Activated naive CD8-positive, alpha-beta T cell (primary cell): ENCODE results near the gene PPARG.

Source experiments
- H3K27ac Mint-ChIP-seq: one replicate; pipeline ENCODE4 v1.8.0; 2021; ENCODE audit warnings: mixed read lengths
- H3K27me3 Mint-ChIP-seq: one replicate; pipeline ENCODE4 v1.8.0; 2021; ENCODE audit warnings: mixed read lengths
- H3K36me3 Mint-ChIP-seq: one replicate; pipeline ENCODE4 v1.8.0; 2021; ENCODE audit warnings: mixed read lengths
- H3K4me1 Mint-ChIP-seq: one replicate; pipeline ENCODE4 v1.8.0; 2021; ENCODE audit warnings: low read depth, mixed read lengths
- H3K4me3 Mint-ChIP-seq: one replicate; pipeline ENCODE4 v1.8.0; 2021; ENCODE audit warnings: mild to moderate bottlenecking, mixed read lengths
- H3K9me3 Mint-ChIP-seq: one replicate; pipeline ENCODE4 v1.8.0; 2021; ENCODE audit warnings: low read depth, mixed read lengths

Gene PPARG

DNA sequence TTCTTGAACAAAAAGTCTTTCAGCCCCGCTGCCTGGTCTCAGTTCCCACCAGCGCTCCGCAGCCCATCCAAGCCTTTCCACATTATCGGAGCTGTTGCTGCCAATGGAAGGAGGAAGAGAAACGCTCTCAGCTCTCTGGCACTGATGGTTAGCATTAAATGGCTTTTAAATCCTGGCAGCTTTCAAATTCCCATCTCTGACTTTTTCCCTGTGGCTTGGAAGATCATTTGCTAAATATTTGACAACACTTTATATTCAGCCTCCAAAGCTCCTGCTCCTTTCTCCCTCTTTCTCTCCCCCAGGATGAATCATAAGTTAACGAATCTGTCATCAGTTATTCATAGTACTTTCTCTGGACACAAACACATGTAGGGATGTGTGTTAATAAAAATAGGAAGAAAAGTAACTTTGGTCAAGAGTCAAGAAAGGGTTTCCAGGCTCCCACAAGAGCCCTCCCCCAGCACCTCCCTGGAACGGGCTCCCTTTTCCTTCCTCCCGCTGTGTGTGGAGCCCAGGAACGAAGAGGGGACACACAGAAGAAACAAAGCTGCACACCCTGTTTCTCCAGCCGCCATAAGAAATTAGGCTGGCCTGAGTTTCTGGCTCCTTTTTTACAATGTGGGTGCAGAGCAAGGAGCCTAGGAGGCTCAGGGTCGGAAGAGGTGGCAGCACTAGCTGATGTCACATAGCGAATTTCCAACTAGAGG, 147.8 kb downstream of the PPARG start:
- Mint-ChIP-seq H3K27ac (no peak overlapping the region), H3K4me3 (no peak overlapping the region)

DNA sequence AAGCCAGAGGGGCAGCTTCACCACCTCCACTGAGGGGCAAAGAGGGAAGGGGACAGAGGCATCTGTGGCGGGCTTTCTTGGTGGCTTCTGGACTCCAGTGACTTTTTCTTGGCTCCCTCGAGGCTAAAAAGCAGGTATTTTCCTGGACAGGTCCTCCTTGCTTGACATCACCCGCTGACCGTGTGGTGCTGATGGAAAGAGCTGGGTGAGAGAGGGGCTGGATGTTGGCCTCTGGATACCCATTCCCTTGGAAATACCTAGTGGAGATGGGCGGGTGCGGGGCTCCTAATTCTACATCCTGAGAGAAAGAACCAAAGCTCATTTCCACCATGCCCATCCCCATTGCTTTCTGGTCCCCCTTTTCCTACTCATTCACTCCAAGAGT, 148.3 kb downstream of the PPARG start:
- H3K4me1 Mint-ChIP-seq = no peaks in the 10 kb centered on the region
- H3K36me3 Mint-ChIP-seq = no peaks in the 10 kb centered on the region
- no peak overlapping the region for H3K4me3 Mint-ChIP-seq
- no peak overlapping the region for H3K27ac Mint-ChIP-seq
- H3K27me3 Mint-ChIP-seq = peaks cover 3% of the 10 kb centered on the region
- no peaks in the 10 kb centered on the region for H3K9me3 Mint-ChIP-seq

More for the DNA sequence above, 147.8 kb downstream of the PPARG start:
- Mint-ChIP-seq H3K36me3 (no peaks in the 10 kb centered on the region), H3K27me3 (peaks cover 3% of the 10 kb centered on the region), H3K9me3 (no peaks in the 10 kb centered on the region), H3K4me1 (no peaks in the 10 kb centered on the region)

DNA sequence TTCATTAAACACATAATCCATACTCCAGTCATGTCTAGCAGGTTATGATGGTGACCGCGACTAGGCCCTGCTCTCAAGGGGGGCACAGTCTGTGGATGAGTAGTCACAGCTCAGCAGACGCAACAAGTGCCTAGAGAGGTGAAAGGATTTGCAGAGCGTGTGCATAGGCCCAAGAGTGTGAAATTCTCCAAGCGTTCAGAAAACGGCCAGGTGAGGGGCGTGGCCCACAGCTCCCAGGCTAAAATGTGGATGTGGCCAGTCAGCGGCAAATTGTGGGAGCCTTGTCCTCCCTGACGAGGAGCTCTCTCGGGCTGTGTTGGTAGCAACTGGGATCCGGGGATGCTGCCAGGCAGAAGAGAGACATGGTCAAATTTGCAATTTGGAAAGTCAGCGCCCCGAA, 149.0 kb downstream of the PPARG start:
- Mint-ChIP-seq H3K36me3 (no peaks in the 10 kb centered on the region), H3K4me1 (no peaks in the 10 kb centered on the region), H3K27ac (no peak overlapping the region), H3K27me3 (peaks cover 3% of the 10 kb centered on the region), H3K9me3 (no peaks in the 10 kb centered on the region), H3K4me3 (no peak overlapping the region)

DNA sequence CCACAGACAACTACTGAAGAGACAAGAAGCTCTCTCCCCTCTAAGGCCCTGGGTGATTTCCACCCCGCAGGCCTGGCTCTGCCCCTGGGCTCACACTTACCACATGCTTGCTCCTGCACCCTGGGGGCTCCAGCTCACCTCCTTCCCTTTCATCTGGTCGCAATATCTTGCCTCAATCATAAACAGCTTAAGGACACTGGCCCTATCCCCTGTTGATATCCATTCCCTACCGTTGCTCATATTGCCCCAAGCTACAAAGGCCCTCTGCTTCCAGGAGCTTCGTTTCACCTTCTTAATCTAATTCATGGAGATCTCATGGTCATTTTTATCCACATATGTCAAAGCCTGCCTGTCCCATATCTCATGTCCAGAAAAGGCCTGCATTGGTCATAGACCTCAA, 149.4 kb downstream of the PPARG start:
- Mint-ChIP-seq H3K36me3 (no peaks in the 10 kb centered on the region), H3K27ac (no peak overlapping the region), H3K9me3 (no peaks in the 10 kb centered on the region), H3K27me3 (peaks cover 3% of the 10 kb centered on the region), H3K4me1 (no peaks in the 10 kb centered on the region), H3K4me3 (no peak overlapping the region)

DNA sequence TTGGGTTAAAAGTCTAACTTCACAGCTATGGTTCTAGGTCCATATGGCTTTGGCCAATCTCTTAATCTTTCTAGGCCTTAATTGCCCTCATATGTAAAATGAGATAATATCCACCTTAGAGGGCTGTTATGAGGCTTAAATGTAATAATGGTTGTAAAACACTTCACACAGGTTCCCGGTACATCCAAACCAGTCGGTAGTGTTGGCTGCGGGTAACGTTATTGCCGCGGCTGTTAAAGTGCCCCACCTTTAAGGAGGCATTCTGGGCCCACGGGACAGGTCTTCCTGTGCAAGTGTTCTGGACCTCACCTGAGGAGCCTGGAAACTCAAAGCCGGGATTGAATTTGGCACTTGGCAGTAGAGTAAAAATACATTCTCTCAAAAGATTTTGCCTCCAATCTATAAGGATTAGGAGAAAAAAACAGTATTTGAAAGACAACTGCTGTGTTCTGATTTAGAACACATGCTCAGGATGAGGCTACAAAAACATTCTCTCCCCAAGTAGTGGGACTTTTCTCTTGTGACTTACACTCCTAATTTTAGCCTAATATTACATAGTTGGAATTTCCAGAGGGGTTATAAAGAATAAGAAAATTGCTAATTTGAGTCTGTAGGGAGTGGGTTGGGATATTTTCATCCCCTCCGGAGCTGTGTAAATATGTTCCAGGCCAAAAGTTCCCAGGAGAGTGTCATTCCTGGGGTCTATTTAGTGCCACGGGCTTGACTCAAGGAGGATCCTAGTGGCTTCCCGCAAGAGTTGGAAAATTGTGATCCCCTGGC, 150.5 kb downstream of the PPARG start:
- Mint-ChIP-seq H3K27ac (no peak overlapping the region), H3K27me3 (peaks cover 6% of the 10 kb centered on the region)

DNA sequence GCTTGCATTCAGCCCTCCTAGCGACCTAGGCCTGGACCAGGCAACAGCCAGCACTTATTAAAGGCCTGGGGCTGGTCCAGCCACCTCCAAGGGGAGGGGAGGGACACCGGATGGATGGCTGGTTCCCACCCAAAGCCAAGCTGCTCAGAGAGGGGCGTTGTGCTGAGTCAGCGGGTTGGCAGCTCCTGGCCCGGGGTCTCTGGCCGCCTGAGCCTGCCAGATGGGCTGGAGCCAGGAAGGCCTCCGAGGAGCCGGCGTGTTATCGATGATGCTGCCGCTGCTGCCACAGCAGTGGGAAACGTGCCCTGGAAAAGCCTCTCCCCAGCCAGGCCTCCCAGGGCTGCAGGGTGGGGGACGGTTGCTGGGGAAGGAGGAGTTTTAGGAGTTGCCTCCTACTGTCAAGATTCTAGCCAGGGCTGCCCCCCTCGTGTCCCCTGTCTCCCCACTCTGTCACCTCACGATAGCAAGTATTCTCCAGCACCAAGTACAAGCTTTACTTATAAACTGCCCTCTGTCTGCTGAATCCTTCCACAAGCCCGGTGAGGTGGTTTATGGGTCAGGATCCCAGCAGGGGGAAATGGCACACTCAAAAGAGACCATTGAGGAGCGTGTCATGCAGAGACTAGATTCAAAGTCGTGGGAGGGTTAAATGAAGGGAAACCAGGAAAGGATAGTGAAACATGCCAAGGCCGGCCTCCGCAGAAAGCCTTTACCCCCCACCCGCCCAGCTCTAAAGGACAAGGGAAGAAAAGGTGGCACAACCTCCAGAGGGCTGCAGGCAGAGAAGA, 152.3 kb downstream of the PPARG start:
- peaks cover 6% of the 10 kb centered on the region for H3K27me3 Mint-ChIP-seq
- no peaks in the 10 kb centered on the region for H3K9me3 Mint-ChIP-seq
- no peak overlapping the region for H3K4me3 Mint-ChIP-seq
- no peaks in the 10 kb centered on the region for H3K36me3 Mint-ChIP-seq
- H3K27ac Mint-ChIP-seq = no peak overlapping the region
- H3K4me1 Mint-ChIP-seq = no peaks in the 10 kb centered on the region

More for the DNA sequence above, 150.5 kb downstream of the PPARG start:
- Mint-ChIP-seq H3K4me1 (no peaks in the 10 kb centered on the region), H3K4me3 (no peak overlapping the region), H3K36me3 (no peaks in the 10 kb centered on the region), H3K9me3 (no peaks in the 10 kb centered on the region)

DNA sequence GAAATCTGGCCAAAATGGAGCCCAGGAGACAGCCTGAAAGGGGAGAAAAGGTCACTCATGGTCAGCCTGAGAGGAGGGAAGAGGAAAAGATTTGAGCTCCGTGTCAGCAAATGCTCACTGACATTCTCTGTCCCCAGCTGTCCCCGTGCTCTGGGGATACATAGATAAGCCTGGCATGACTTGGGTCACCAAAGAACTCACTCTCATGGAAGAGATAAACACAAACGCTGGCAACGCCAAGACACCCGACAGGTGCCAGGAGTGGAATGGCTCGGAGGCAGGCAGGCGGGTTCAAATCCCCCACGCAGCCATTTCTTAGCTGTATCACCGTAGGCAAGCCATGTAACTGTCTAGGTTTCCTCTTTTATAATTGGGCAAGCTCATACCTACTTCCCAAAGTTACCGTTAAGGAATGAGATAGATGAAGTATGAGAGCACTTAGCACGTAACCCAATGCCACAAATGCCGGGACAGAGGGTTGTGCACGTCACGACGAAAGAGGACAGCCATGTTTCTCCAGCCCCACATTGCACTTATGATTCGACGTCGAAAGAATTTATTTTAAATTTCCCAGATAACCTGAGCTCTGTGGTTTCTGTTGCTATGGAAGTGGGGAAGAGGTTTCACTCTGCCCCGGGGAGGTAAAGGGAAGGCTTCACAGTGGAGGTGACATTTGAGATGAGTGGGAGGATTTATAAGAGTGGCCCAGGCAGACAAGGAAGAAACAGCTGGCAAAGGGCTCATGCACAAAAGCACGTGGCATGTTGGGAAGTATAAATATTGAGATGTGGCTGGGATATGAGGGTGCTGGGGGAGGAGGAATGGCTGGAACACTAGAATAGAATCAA, 154.0 kb downstream of the PPARG start:
- H3K9me3 Mint-ChIP-seq = no peaks in the 10 kb centered on the region
- H3K27me3 Mint-ChIP-seq = peaks cover 6% of the 10 kb centered on the region
- no peaks in the 10 kb centered on the region for H3K4me1 Mint-ChIP-seq
- no peaks in the 10 kb centered on the region for H3K36me3 Mint-ChIP-seq
- H3K27ac Mint-ChIP-seq = no peak overlapping the region
- H3K4me3 Mint-ChIP-seq = no peak overlapping the region

DNA sequence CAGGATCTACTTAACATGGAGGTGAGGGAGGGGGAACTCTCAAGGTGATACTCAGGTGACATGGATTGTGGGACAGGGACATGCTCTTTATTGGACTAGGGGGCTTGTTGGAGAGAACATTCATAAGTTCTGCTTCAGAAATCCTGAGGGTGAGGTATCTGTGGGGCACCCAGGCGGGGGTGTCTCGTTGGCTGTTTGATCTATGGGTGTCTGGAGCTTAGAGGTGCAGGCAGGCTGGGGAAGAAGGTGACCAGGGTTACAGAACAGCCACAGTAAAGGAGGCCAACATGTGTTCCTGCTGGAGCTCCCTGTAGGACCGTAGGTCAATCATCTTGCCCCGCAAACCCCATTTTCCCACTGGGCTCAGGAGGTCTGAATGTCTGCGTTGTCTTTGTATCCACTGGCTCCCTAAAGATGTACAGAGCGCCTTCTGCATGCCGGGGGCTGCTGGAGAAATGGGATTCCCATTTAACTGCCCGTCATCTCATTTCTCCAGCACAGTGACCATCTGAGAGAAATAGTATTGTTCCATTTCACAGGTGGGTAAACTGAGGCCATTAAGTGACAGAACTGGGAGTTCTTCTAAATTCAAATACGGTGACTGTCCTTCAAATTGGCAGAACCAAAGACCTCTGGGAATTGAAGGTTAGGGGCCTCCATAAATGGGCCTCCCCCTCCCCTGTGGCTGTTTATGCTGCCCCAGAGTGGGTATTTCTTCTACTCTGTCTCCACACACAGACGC, 155.1 kb downstream of the PPARG start:
- no peaks in the 10 kb centered on the region for H3K9me3 Mint-ChIP-seq

DNA sequence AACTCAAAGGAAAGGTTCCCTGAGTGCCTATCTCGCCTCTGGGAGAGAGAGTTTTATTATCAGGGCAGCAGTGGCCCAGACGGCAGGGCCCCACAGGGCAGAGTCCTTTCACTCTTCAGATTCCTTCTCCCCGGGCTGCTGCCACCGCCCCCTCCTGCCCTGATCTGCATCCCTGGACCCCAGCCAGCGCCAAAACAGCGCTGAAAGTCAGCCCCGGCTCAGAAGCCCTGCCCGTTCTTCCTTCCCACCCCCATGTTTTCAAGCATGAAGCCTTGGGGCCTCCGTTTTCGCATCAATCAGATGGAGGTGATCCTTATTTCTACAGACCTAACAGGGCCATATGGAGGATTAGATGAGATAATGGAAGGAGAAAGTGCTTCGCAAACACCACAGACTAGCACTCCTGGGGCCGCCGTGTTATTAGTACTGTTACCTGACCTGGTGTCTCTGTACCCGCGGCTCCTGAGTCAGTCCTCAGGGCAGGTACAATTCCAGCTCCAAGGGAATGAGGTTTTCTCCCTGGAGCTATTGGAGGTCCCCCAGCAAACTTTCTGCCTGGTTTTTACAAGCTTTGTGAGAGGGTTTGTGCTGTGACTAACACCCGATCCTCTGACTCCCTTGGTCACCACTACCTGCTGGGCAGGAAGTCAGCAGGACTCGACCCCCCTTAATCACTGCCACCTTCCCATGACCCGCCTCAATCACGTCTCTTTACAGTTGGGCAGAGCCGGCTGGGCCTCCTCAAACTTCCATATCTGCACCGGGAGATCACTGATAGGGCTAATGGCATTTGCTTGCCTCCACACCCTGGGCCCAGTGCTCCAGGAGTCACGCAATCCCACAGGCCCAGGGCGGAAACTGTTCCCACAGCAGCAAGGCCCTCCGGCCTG, 156.0 kb downstream of the PPARG start:
- Mint-ChIP-seq H3K27me3 (peaks cover 6% of the 10 kb centered on the region), H3K4me1 (no peaks in the 10 kb centered on the region), H3K9me3 (no peaks in the 10 kb centered on the region), H3K4me3 (no peak overlapping the region), H3K36me3 (no peaks in the 10 kb centered on the region), H3K27ac (no peak overlapping the region)

More for the DNA sequence above, 155.1 kb downstream of the PPARG start:
- H3K4me1 Mint-ChIP-seq = no peaks in the 10 kb centered on the region
- no peak overlapping the region for H3K27ac Mint-ChIP-seq
- no peak overlapping the region for H3K4me3 Mint-ChIP-seq
- H3K27me3 Mint-ChIP-seq = peaks cover 6% of the 10 kb centered on the region
- H3K36me3 Mint-ChIP-seq = no peaks in the 10 kb centered on the region

DNA sequence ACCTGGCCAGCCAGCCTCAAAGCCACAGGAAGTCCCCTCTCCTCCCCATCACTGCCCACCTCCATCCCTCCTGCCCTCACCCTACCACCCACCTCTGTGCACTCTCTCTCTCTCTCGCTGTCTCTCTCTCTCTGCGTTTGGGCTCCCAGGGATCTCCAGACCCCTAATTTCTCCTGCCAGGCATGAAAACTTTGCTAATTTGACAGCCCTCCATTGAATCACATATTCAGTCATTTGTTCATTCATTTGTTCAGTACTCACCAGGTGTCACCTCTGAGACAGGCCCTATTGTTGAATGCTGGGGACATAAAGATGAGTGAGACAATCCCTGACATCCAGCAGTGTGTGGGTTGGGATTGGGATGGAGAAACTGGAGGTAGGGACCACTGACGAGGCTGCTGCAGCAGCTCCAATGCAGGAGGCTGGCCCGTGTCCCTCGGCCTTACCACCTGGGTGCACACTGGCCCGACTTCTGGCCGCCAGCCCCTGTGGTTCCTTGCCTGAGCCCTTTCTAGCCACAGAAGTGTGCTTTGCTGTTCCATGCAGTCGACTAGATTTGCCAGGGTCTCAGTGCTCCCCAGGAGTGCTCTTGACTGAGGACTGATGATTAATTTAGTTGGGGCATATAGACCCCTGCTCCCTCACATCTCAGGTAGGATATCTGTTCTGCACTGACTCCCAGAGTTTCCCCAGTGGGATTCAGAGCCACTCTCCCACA, 156.8 kb downstream of the PPARG start:
- H3K27ac Mint-ChIP-seq = no peak overlapping the region
- no peaks in the 10 kb centered on the region for H3K4me1 Mint-ChIP-seq

DNA sequence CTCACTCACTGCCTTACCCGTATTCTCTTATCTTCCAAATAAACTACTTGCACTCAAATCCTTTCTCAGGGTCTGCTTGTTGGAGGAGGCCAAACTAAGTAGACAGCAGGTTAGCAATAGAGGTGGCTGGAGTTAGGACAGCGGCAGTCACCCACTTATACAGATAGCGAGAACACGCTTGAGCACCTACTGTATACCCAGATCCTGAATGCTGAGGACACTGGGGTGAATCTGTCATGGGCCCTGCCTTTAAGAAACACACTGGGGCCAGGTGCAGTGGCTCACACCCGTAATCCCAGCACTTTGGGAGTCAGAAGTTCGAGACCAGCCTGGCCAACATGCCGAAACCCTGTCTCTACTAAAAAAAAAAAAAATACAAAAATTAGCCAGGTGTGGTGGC, 157.4 kb downstream of the PPARG start:
- H3K36me3 Mint-ChIP-seq = no peaks in the 10 kb centered on the region
- peaks cover 6% of the 10 kb centered on the region for H3K27me3 Mint-ChIP-seq

More for the DNA sequence above, 156.8 kb downstream of the PPARG start:
- Mint-ChIP-seq H3K27me3 (peaks cover 6% of the 10 kb centered on the region), H3K36me3 (no peaks in the 10 kb centered on the region), H3K4me3 (no peak overlapping the region), H3K9me3 (no peaks in the 10 kb centered on the region)

DNA sequence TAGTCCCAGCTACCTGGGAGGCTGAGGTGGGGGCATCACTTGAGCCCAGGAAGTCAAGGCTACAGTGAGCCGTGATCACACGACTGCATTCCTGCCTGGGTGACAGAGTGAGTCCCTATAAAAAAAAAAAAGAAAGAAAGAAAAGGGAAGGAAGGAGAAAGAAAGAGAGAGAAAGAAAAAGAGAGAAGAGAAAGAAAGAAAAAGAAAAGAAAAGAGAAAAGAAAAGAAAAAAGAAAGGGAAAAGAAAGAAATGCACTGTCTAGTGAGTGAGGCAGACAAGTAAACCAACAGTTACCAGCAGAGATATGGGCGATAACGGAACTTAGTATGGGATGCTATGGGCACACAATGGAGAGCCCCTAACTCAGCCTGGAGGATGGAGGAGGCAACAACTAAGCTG, 158.2 kb downstream of the PPARG start:
- Mint-ChIP-seq H3K4me3 (no peak overlapping the region), H3K27ac (no peak overlapping the region), H3K27me3 (peaks cover 6% of the 10 kb centered on the region), H3K4me1 (no peaks in the 10 kb centered on the region), H3K9me3 (no peaks in the 10 kb centered on the region), H3K36me3 (no peaks in the 10 kb centered on the region)

More for the DNA sequence above, 157.4 kb downstream of the PPARG start:
- Mint-ChIP-seq H3K27ac (no peak overlapping the region), H3K9me3 (no peaks in the 10 kb centered on the region), H3K4me3 (no peak overlapping the region), H3K4me1 (no peaks in the 10 kb centered on the region)
